Measurements from ENCODE around the gene ENTPD2.
"Not testable (repeated sequence)": the region's sequence is repeated elsewhere in the genome, so short reads cannot be mapped to it uniquely, and the experiment has no call there.

Gene ENTPD2

DNA sequence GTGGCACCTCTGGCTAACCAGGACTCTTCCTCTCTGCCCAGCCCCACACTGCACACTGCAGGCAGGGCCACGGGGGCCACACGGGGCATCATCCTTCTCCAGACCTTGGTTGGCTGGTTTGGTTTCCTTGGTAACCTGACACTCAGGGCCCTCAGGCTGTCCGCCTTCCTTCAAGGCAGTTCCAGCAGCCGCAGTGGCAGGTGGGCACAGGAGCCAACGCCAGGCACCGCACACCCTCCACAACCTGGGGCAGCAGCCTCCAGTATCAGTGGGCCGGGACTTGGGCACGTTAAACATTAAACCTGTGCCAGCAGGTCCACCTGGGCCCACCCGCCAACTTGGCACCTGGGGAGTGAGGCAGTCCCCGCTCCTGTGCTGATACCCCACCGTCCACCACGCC is 9.8 kb downstream of the ENTPD2 start:
- DNase-seq: no peak

DNA sequence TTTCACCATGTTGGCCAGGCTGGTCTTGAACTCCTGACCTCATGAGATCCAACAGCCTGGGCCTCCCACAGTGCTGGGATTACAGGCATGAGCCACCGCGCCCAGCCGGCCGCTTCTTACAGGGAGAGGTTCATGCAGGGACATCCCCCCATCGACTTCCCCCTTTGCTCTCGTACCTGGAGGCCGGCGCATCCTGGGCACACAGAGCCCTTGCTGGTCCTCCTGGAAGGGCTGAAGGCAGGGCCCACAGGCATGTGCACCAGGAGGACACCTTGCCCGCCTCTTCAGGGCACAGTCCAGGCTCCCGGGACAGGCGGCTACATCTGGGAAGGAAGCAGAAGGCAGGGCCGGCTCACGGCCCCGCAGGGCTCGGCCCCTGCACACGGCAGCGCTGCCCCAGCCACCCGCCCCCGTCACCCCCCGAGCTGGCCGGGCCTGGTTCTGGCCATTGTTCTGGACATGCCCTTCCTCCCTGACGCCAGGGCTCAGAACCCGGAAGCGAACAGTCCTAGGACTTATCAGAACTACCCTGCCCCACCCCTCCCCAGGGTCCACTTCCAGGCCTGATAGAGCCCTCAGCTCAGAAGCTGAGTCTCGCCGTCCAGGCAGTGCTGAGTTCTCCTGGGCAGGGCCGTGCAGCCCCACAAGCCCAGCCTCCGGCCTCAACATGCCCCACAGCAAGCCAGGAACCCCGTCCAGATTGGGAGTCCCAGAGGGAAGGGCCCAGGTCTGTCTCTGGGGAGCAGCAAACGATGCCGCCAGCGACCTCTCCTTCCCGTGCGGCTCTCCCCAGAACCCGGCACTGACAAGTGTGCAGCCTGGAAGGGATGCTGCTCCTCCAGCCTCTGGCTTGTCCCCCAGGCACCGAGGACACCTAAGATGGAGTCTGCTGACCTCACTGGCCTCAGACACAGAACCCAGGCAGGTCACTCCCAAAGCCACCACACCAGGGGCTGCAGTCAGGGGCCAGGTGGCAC is 10.8 kb downstream of the ENTPD2 start:
- DNase-seq: no peak

DNA sequence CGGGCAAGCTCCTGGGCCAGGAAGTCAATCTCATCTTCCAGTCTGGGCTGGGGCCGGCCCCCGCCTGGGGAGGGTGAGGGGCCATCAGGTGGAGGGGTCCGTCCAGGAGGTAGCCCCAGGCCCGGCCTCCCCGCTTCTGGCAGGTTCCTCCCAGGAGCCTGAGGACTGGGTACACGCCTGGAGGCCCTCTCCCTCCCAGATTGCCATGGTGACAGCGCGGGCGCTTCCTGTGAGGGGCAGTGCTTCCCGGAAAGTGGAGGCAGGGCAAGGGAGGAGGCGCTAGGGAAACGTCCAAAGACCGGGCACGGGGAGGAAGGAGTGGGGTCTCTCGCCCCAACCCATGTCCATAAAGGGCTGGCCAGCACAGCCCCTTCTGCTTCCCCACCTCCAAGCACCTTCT is 12.7 kb downstream of the ENTPD2 start:
- no peak for DNase-seq

- DNase-seq: no peak
These were observed 13.3 kb downstream of the ENTPD2 start for GRCh38 chr9:137040568-137040967.

DNA sequence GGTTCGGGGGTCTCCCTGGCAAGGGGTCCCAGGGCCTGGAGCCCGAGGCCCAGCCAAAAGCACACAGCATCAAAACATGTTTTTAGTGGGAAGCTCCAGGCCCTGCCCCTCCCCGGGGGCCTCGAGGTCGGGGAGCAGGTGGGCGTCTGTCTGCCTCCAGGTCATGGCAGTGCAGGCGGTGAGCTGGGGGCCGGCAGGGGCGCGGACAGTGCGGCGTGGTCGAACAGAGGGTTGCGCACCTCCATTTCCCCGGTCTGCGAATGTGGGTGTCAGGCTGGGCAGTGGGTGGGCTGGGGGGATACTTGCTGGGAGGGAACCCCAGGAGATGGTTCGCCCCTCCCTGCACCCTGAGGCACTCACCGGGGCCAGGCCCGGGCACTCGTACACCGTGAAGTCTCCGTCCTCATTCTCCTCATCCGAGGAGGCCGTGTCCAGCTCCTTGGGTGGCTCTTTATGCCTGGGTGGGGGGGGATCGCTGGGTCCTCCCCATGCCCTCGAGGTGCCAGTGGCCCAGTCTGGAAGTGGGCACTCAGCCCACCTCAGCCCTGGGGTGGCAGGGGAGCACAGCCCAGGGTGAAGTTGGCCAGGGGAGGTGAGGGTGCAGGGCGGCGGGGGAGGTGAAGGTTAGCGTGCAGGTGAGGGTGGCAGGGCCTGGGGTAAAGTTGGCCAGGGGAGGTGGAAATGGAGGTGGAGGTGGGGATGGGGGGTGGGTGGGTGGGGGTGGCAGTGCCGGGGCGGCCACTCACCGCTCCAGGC is 14.1 kb downstream of the ENTPD2 start:
- no peak for DNase-seq

GRCh38 chr9:137038916-137039315 is 14.9 kb downstream of the ENTPD2 start:
- no peak for DNase-seq

- no peak for DNase-seq
These were observed 16.4 kb downstream of the ENTPD2 start for GRCh38 chr9:137037483-137037882.

DNA sequence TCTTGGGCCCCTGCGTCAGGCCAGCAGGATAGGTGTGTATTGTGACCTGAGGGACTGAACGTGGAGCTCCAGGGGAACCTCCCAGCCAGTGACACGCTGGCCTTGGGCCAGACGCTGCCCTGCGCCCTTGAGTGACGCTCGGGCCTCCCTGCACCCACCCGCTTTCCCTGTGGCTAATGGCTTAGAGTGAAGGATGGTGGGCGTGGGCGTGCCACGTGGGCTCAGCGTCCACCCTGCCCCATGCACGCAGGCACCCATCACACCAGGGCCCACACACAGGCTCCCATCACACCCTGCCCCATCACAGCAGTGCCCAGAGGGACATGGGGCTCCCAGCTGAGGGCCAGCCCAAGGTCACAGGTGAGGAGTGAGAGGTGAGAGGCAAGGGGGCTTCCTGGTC is 16.8 kb downstream of the ENTPD2 start:
- no peak for DNase-seq

DNA sequence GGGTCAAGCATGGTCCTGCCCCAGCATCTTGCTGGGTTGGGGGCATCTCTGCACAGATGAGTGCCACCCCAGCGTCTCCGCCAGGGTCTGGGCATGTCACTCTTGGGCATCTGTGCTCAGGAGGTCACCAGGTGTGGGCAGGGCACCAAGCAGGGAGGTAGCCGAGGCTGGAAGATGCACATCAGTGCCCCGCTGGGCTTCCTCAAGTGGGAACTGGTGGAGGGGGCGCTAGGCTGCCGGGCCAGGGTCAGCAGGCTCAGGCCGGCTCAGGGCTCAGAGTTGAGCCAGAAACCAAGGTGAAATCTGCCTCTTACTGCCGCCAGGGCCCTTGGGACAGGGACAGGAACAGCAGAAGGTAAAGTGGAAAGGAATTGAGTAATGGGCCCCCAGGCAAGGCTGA is 17.9 kb downstream of the ENTPD2 start:
- DNase-seq: no peak

- no peak for DNase-seq
These were observed 18.4 kb downstream of the ENTPD2 start for GRCh38 chr9:137035507-137035834.

DNA sequence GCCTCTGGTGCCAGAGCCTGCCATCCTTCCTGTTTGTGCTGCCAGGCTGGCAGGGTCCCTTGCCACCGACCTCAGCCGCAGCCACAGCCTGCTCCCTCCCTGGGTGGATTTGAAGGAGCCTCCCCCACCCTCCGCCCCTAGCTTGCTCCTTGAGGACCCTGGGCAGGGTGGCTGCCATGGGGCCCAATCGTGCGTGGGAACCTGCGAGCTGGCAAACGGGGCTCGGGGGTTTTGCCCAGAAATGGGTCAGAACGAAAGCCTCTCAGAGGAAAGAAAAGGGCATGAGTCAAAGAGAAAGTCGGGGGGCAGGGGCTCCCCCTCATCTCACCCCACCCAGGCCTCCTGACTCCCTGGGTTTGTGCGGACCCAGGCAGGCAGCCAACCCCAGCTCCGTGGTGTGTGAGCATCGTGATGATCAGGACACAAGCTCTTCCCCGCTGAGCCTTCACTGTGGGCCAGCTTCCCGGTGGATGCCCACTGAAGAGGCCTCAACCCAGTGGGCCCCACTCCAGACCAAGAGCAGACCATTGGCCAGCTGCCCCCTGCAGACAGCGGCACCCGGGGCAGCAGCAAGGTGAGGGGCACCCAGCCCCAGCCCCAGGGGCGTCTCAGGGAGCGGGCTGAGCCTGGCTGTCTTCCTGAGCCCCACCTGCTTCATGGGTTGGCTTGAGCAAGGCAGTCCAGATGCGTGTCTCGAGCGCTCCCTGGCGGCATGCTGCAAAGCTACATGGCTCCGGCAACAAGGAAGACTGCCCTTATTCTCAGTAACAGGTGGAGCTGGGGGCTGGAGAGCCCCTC is 19.0 kb downstream of the ENTPD2 start:
- DNase-seq: peak; percentile 85 to 91 (median 88)

- DNase-seq: peak; percentile 47 to 58 (median 50)
These were observed 19.7 kb downstream of the ENTPD2 start for GRCh38 chr9:137034039-137034708.

GRCh38 chr9:137033481-137033880 is 20.4 kb downstream of the ENTPD2 start:
- not testable (repeated sequence) for DNase-seq

- peak; percentile 89 to 94 (median 93) for DNase-seq
These were observed 21.0 kb downstream of the ENTPD2 start for GRCh38 chr9:137032858-137033257.

DNA sequence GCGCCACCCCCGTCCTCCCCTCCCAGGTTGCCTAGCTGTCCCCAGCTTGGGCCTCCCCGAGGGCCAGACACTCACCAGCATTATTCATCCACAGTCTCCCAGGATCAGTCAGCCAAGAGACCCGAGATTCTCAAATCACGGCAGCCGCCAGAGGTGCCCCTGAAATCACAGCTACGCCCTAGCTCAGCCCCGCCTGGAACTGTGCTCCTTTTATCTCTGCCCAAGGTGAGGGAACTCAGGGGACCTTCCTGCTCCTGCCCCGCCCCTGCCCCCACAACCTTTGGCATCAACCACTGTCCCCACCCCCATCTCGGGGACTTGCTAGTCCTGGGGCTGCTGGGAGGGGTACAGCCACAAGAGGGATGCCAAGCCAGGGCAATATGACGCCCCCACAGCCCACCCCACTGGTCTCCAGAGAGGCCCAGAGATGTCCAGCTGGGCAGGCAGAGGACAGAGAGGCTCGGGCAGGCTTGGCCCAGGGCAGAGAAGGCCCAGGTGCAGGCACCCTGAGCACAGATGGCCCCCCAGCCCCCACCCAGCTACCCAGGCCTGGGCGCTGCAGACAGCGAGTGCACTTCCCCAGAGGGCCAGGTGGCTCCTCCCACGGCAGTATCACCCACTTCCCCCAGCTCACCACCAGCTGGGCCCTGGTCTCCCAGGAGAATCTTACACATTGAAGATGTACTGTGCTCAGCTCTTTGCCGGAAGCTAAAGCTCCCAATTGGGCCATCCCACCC is 21.8 kb downstream of the ENTPD2 start, which contains the start of gene FUT7:
Gene FUT7 (minus strand): TSS at position 185 of the 737 bp plus-strand sequence. CDS start 97 bp downstream, at position 88.
- peak; percentile 38 to 58 (median 42) for DNase-seq

GRCh38 chr9:137030538-137031527 is 23.0 kb downstream of the ENTPD2 start:
- DNase-seq: peak; percentile 67 to 80 (median 73)

- peak in 2 of 3 donors; percentile 12 to 33 for DNase-seq
These were observed 23.9 kb downstream of the ENTPD2 start for GRCh38 chr9:137030006-137030405.

DNA sequence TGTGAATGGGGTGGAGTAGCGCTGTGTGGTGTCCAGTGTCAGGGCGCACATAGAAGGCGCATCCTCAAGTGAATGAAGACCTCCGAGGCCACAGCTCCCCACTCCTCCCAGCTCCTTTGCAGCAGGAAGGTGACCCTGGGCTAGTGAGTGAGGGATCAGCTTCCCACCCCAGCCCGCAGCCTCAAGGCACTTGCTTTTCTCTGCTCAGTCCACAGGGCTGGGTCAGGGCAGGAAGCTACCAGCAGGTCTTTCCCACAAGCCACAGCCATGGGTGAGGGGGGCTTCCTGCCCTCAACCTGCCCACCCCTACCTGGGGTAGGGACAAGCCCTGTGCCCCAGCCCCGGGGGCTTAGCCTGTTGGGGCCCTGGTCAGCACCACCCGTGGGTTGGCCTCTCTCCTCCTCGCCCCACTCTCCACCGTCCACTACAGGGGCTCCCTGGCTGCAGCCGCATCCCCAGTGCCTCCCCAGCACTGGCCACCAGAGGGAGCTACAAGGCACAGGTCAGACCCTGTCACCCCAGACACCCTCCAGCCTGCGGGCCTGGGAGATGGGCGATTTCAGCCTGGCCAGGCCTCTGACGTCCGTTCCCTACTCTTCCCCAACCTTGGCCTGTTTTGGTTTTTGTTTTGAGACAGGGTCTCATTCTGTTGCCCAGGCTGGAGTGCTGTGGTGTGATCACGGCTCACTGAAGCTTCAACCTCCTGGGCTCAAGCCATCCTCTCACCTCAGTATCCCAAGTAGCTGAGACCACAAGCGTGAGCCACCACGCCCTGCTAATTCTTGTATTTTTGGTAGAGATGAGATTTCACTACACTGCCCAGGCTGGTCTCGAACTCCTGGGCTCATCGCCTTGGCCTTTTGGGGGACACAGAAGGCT is 24.6 kb downstream of the ENTPD2 start:
- peak; percentile 86 to 93 (median 88) for DNase-seq
